OCI-LY7 (cell line): ENCODE measurements around the gene DAPK2. TPM values are rescaled to one million over a fixed set of nuclear protein-coding genes. Genes with fewer than 3 reads are reported as not detected.

Experiments
- BruUV-seq: library from RNA; stranded (reverse); fragments of 400-500 nt; replicated peaks from 2 replicates; lab custom pipeline; 2021; lab: Mats Ljungman, UMichigan
- CTCF ChIA-PET: fragments of 300-600 bp; sonication (Branson Sonifier 250); formaldehyde crosslinking; loops from one replicate; lab custom pipeline; 2022; ENCODE audit warnings: antibody characterized with exemption; ENCODE audit not compliant: unreplicated experiment; lab: Charles Lee
- POLR2A ChIA-PET: fragments of 300-600 bp; sonication (Branson Sonifier 250); formaldehyde crosslinking; loops from one replicate; lab custom pipeline; 2022; ENCODE audit warnings: antibody characterized with exemption; lab: Charles Lee
- DNase-seq: peaks from one replicate; pipeline ENCODE4 v3.0.0-alpha.2; 2015; ENCODE audit warnings: low spot score
- H2AFZ ChIP-seq: fragments of 200-600 bp; sonication (generic), shearing (Covaris generic); 2 replicates; pipeline ENCODE4 v1.6.1; 2014; ENCODE audit warnings: mild to moderate bottlenecking, antibody characterized with exemption, low read length, moderate library complexity
- H3K27ac ChIP-seq: fragments of 200-600 bp; sonication (generic); 2 replicates; pipeline ENCODE4 v1.5.1; 2014; ENCODE audit warnings: mixed run types, low read depth, mild to moderate bottlenecking, moderate library complexity, low read length, inconsistent platforms; ENCODE audit not compliant: poor library complexity, severe bottlenecking
- H3K36me3 ChIP-seq: fragments of 200-600 bp; sonication (generic); 2 replicates; pipeline ENCODE4 v1.6.1; 2014; ENCODE audit warnings: mild to moderate bottlenecking, antibody characterized with exemption, low read length, moderate library complexity, mixed read lengths; ENCODE audit not compliant: insufficient read depth
- H3K4me1 ChIP-seq: fragments of 200-600 bp; sonication (generic); 2 replicates; pipeline ENCODE4 v1.5.1; 2014; ENCODE audit warnings: mild to moderate bottlenecking, low read length; ENCODE audit not compliant: insufficient read depth, poor library complexity, severe bottlenecking
- H3K4me2 ChIP-seq: fragments of 200-600 bp; sonication (generic); 2 replicates; pipeline ENCODE4 v1.6.1; 2014; ENCODE audit warnings: mild to moderate bottlenecking, low read length
- H3K4me3 ChIP-seq: fragments of 200-600 bp; sonication (generic); 2 replicates; pipeline ENCODE4 v1.5.1; 2014; ENCODE audit warnings: mild to moderate bottlenecking, low read depth, low read length; ENCODE audit not compliant: poor library complexity, severe bottlenecking
- H3K79me2 ChIP-seq: fragments of 200-600 bp; sonication (generic); 2 replicates; pipeline ENCODE4 v1.6.1; 2016; ENCODE audit warnings: low read depth, mild to moderate bottlenecking, low read length, moderate library complexity, mixed read lengths; ENCODE audit not compliant: insufficient read depth
- H3K9me2 ChIP-seq: fragments of 200-600 bp; sonication (generic); 2 replicates; pipeline ENCODE4 v1.6.1; 2016; ENCODE audit warnings: mild to moderate bottlenecking, low read length, mixed read lengths; ENCODE audit not compliant: insufficient read depth
- H3K9me3 ChIP-seq: fragments of 200-600 bp; sonication (generic); 2 replicates; pipeline ENCODE4 v1.6.1; 2014; ENCODE audit warnings: mild to moderate bottlenecking, mixed run types, low read length, mixed read lengths
- H4K20me1 ChIP-seq: fragments of 200-600 bp; sonication (generic); 2 replicates; pipeline ENCODE4 v1.6.1; 2014; ENCODE audit warnings: mild to moderate bottlenecking, antibody characterized with exemption, low read length, moderate library complexity, mixed read lengths; ENCODE audit not compliant: insufficient read depth
- CTCF ChIP-seq: fragments of 200-600 bp; sonication (generic); conservative IDR thresholded peaks from 2 replicates; pipeline ENCODE4 v1.5.1; 2014; ENCODE audit warnings: mild to moderate bottlenecking, antibody characterized with exemption, low read length, moderate library complexity, mixed read lengths
- EZH2phosphoT487 ChIP-seq: fragments of 200-600 bp; sonication (generic); IDR thresholded peaks from 2 replicates; pipeline ENCODE4 v1.6.1; 2018; ENCODE audit warnings: low read depth, borderline replicate concordance, mild to moderate bottlenecking, mixed run types, antibody characterized with exemption, low read length, moderate library complexity, mixed read lengths
- intact Hi-C: fragments of 100-400 bp; cut with micrococcal nuclease; formaldehyde crosslinking; loops from one replicate; pipeline ENCODE4 v1.10.0; 2022; ENCODE audit not compliant: unreplicated experiment
- total RNA-seq, 2 experiments: library from RNA; depleted of rRNA in 1 of 2; stranded (reverse); fragments of >200 nt in 1 of 2; shearing (Covaris generic) in 1 of 2; gene quantifications; 2 replicates each; pipeline ENCODE4 v1.2.3, GENCODE V29; 2014 to 2022

Gene DAPK2
- total RNA-seq, 2 experiments from 2014 or later, result 0.36 to 1.2 TPM

- TF ChIP-seq CTCF, result no peak
- TF ChIP-seq EZH2phosphoT487, result no peak
Measured at GRCh38 chr15:63917588-63918316, 128.5 kb downstream of the DAPK2 start.

GRCh38 chr15:63915873-63916771, 130.2 kb downstream of the DAPK2 start:
- DNase-seq, result no peak
- Histone ChIP-seq H3K4me1 (peaks cover 11% of the 10 kb centered on the region), H3K4me3 (no peak overlapping the region), H2AFZ (no peak overlapping the region), H3K4me2 (no peak overlapping the region), H3K36me3 (no peaks in the 10 kb centered on the region), H3K9me2 (no peaks in the 10 kb centered on the region), H3K9me3 (no peaks in the 10 kb centered on the region), H3K79me2 (no peaks in the 10 kb centered on the region), H3K27ac (no peak overlapping the region), H4K20me1 (no peaks in the 10 kb centered on the region)
- no TSS peak for BruUV-seq
- ChIA-PET CTCF (no interaction called here), POLR2A (no interaction called here)
- TF ChIP-seq CTCF, result no peak
- intact Hi-C loops, result no loop called here

More at GRCh38 chr15:63917588-63918316, 128.5 kb downstream of the DAPK2 start:
- no peaks in the 10 kb centered on the region for H3K9me3 ChIP-seq
- no peaks in the 10 kb centered on the region for H3K79me2 ChIP-seq
- no peaks in the 10 kb centered on the region for H4K20me1 ChIP-seq
- no peak overlapping the region for H3K4me2 ChIP-seq
- peaks cover 11% of the 10 kb centered on the region for H3K4me1 ChIP-seq
- intact Hi-C loops, result no loop called here
- no peaks in the 10 kb centered on the region for H3K36me3 ChIP-seq
- H3K4me3 ChIP-seq, result no peak overlapping the region
- BruUV-seq, result no TSS peak
- H3K9me2 ChIP-seq, result no peaks in the 10 kb centered on the region
- ChIA-PET CTCF (no interaction called here), POLR2A (no interaction called here)
- no peak overlapping the region for H2AFZ ChIP-seq
- no peak overlapping the region for H3K27ac ChIP-seq
- no peak for DNase-seq
